HG03575 (cell line): ENCODE data around the gene TXNRD1.
"Not testable (repeated sequence)": the region's sequence is repeated elsewhere in the genome, so short reads cannot be mapped to it uniquely, and the experiment has no call there.

Source experiments
- ATAC-seq: cut with Tn5 transposase; IDR thresholded peaks from one replicate; pipeline ENCODE4 v1.9.1; 2021; ENCODE audit not compliant: unreplicated experiment, insufficient number of reproducible peaks, low FRiP score; ENCODE audit errors: extremely low read depth

Gene TXNRD1

DNA sequence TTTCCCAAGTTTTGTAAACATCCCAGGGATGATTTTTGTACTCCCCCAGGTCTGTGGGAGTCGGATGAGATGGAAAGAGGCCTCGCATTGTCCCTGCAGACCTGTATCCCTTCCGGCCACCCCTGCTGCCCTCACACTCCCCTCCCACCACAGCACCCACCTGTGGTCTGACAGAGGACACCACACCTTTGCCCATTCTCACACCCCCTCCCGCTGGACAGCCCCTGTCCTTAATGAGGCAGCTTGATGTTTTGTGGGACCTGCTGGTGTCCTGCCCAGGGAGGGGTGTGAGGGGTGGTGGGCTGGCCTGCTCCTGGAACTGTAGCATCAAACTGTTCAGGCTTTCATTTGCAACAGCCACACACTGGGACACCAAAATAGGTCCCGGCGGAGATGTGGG is 159.2 kb downstream of the TXNRD1 start:
- ATAC-seq, result no peak

DNA sequence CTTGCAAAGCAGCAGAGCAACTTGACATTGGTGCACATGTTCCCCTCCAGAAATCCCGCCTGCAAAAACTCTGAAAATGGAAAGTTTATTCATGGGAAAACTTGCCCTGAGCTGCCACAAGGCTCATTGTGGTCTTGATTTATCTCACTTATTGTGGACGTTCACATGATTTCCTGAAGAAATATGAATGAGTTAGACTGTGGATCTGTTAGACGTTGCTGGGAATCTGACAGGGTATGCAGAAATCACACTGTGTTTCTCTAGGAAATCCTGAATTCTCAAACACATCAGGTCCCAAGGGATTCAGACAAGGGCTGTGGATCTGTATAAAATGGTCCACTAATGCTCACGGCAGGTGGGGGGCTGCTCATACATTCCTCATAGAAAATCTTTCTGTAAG is 160.2 kb downstream of the TXNRD1 start:
- ATAC-seq, result no peak

DNA sequence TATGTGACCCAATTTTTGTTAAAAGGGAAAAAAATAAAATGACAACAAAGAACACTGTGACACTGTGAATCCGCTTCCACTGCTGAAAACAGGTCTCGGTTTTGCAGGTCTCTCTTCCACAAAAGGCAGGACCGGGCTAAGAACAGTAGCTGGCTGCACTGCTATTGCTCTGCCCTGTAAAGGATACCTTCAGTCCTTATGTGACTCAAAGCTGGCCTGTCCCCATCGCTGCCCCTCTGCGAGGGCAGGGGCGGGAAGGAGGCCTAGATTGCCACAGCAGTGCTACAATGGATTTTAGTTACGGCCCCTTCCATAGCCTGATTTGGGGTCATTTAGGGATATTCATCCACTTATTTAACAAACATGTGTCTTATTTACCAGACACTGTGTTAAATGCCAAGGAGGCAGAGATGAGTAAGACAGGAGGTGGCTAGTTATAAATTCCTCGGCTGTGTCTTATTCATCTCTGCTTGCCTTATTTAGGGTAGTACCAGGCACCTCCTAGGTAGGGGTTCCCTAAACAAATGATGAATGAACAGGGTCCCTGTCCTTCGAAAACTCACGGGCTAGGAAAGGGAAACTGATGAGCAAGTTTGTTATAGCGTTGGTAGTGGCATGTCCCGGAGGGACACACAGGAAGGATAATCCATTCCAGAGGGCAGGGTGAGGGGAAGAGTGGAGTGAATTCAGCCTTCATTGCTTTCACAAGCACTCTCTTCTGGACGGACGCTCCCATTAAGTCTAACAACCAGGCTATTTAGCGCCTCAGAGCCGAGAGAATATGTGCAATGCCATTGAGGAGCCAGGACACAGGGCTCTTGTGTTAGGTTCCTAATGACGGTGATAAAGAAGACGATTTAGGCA is 161.3 kb downstream of the TXNRD1 start:
- no peak for ATAC-seq

DNA sequence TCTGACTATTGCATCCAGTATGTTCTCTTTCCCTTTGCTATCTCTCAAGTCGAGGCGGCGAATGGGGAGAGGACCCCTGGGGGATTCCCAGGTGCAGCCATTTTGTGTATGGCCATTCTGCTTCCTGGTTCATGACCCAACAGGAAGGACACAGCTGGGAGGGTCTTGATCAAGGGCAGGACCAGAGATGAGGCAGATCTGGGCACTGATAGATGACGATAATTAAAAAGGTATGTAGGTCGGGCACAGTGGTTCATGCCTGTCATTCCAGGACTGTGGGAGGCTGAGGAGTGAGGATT is 161.9 kb downstream of the TXNRD1 start:
- no peak for ATAC-seq

DNA sequence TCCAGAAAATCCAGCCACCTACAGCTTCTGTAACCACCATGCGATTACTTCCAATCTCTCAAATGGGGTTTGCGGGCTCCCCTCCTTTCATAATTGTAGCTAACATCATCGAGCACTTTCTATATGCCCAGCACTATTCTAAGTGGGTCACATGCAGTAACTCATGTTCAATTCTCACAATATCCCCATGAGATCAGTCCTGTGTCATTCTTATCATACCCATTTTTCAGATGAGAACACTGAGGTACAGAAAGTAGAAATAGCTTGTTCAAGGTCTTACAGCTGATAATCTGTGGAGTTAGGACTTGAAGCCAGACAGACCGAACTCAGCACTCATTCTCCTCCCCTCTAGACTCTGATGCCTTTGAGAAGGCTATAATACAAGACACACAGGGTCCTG is 162.8 kb downstream of the TXNRD1 start:
- ATAC-seq, result no peak

DNA sequence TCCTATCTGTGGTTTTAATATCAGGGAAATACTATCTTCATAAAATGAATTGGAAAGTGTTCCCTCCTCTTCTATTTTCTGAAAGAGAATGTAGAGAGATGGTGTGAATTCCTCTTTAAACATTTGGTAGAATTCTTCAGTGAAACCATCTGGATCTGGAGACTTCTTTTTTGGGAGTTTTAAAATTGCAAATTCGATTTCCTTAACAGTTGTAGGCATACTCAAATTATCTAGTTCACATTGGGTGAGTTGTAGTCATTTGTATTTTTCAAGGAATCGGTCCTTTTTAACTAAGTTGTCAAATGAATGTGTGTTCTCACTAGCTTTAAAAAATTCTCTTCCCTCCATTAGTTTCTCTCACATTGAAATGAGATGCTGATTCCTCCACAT is 165.8 kb downstream of the TXNRD1 start:
- ATAC-seq, result no peak

DNA sequence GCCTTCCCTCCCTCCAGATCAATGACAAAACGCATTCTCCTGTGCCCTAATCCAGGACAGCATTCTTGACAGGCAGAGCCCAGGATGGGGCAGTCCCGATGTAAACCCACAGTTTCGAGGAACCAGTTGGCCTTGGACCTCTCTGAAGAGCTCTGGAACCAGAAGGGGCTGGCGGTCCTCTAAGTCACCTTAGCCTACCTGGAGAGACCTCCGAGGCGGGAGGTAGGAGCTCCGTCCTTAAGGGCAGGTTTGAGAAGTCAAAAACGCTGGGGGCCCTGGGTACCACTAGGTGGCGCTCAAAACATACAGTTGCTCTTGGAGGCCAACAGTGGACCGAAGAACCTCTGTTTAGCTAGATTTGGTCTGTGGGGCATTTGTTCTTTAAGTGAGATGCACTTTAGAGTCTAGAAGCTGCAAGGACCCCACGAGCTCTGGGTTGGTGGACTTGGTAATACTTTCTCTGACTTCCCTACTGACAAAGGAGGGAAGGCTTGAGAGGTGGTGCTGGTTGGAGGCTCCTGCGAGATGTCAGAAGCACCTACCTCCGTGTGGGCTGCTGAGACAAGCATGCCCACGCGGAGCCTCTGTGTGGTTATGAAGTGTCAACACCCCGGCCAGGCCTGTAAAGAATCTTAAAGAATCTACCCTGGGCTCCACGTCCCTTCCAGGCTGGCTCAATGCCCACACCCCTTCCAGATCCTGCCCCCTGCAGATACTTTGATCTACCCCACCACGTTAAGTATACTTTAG is 166.3 kb downstream of the TXNRD1 start:
- no peak for ATAC-seq

DNA sequence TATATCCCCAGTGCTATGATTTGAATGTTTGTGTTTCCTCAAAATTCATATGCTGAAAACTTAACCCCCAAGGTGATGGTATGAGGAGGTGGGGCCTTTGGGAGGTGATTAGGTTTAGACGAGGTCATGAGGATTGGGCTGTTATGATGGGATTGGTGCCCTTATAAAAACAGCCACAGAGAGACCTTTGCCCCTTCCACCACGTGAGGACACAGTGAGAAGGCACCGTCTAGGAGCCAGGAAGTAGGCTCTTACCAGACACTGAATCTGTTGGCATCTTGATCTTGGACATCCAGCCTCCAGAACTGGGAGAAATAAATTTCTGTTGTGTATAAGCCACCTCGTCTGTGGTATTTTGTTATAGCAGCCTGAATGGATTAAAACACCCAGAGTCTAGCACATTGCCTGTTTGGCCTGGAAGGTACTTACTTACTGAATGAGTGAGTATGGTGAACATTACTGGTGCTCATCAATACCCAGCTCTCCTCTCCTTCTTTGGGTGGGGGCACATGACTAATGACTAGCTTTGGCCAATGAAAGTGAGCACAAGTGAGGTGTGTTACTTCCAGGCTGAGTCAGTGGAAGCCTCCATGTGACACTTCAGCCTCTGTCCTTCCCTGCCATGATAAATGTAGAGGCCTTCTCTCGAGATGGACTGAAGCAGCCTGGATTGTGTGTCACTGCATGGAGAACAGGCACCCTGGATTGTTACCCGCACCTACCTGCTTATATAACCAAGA is 168.7 kb downstream of the TXNRD1 start:
- no peak for ATAC-seq

DNA sequence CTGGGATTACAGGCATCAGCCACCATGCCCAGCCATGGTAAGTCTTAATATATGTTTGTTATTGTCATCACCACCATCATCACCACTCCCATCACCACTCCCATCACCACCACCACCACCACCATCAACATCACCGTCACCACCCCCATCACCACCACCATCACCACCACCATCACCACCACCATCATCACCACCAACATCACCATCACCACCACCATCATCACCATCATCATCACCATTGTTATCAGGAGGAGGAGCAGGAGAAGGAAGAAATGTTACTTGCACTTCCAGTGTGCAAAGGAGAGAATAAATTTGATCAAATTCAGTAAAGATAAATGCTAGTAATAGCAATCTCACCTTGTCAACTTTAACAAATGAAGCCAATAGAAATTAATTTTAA is 169.9 kb downstream of the TXNRD1 start:
- ATAC-seq, result no peak

DNA sequence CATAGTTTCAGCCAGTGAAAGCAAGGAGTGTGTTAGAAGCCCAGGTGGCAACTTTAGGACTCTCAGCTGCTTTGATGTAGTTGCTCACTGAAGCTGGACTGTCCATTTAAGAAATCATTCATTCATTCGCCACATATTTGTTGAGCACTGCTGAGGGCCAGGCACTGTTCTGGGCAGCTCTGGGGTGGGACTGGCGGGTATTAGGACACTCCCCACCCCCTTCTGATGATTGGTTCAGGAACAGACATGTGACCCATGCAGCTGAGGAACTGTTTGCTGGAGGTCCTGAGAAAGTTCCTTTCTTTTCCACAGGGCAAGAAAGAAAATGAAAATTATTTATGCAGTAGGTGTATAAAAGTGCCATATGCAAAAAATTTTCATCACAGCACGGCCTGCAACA is 170.9 kb downstream of the TXNRD1 start:
- no peak for ATAC-seq

DNA sequence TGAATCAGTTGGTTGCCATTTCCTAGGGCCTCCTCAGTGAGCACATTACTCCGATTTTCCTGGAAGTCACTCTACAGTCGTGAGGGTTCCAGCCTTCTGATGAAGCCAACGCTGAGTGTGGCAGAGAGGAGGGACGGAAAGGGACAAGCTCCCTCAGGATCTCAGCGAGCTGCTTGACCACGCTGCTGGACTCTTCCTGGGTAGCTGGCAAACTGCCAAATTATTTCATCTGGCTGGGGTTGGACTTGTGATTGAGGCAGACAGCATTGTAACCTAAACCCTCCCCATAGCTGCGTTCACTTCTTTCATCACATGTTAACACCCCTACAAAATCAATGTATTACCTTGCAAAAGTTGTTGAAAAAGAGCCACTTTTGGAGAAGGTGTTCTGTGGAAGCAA is 171.6 kb downstream of the TXNRD1 start:
- no peak for ATAC-seq

DNA sequence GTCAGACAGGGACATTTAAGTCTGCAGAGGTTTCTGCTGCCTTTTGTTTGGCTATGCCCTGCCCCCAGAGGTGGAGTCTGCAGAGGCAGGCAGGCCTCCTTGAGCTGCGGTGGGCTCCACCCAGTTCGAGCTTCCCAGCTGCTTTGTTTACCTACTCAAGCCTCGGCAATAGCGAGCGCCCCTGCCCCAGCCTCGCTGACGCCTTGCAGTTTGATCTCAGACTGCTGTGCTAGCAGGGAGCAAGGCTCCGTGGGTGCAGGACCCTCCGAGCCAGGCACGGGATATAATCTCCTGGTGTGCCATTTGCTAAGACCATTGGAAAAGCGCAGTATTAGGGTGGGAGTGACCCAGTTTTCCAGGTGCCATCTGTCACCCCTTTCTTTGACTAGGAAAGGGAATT is 178.5 kb downstream of the TXNRD1 start:
- ATAC-seq, result not testable (repeated sequence)
